HG03354 (cell line): ENCODE measurements around the gene RADIL.

ENCODE experiments used
- ATAC-seq: cut with Tn5 transposase; IDR thresholded peaks from one replicate; pipeline ENCODE4 v1.9.1; 2021; ENCODE audit warnings: mild to moderate bottlenecking; ENCODE audit not compliant: unreplicated experiment, poor library complexity, severe bottlenecking

The RADIL gene

GRCh38 chr7:4856336-4857057 lies 27.0 kb downstream of the RADIL start:
- no peak for ATAC-seq

- ATAC-seq, result no peak
Measured at GRCh38 chr7:4854916-4855315, 28.6 kb downstream of the RADIL start.

GRCh38 chr7:4851459-4852422 lies 31.8 kb downstream of the RADIL start:
- ATAC-seq, result no peak

GRCh38 chr7:4850262-4850795 lies 33.2 kb downstream of the RADIL start:
- no peak for ATAC-seq

- no peak for ATAC-seq
Measured at GRCh38 chr7:4849390-4849789, 34.1 kb downstream of the RADIL start.

- ATAC-seq, result no peak
Measured at GRCh38 chr7:4845740-4846142, 37.8 kb downstream of the RADIL start.

GRCh38 chr7:4842319-4843064 lies 41.0 kb downstream of the RADIL start:
- no peak for ATAC-seq

- no peak for ATAC-seq
Measured at GRCh38 chr7:4841836-4842235, 41.7 kb downstream of the RADIL start.

- no peak for ATAC-seq
Measured at GRCh38 chr7:4841007-4841784, 42.3 kb downstream of the RADIL start.

GRCh38 chr7:4840079-4840501 lies 43.4 kb downstream of the RADIL start:
- ATAC-seq, result no peak

GRCh38 chr7:4838626-4839334 lies 44.7 kb downstream of the RADIL start:
- no peak for ATAC-seq

GRCh38 chr7:4837803-4838625 lies 45.5 kb downstream of the RADIL start:
- ATAC-seq, result no peak

- ATAC-seq, result no peak
Measured at GRCh38 chr7:4837041-4837802, 46.3 kb downstream of the RADIL start.

GRCh38 chr7:4836206-4836661 lies 47.3 kb downstream of the RADIL start:
- ATAC-seq, result no peak

- no peak for ATAC-seq
Measured at GRCh38 chr7:4835398-4836205, 47.9 kb downstream of the RADIL start.
